GM21390 (cell line): ENCODE measurements around the gene LAMC2.
A peak's percentile ranks its signal among the peaks of the same experiment; 100 is the strongest.

Experiments used
- ATAC-seq: cut with Tn5 transposase; IDR thresholded peaks from one replicate; pipeline ENCODE4 v1.9.1; 2021; ENCODE audit not compliant: unreplicated experiment

The LAMC2 gene

DNA sequence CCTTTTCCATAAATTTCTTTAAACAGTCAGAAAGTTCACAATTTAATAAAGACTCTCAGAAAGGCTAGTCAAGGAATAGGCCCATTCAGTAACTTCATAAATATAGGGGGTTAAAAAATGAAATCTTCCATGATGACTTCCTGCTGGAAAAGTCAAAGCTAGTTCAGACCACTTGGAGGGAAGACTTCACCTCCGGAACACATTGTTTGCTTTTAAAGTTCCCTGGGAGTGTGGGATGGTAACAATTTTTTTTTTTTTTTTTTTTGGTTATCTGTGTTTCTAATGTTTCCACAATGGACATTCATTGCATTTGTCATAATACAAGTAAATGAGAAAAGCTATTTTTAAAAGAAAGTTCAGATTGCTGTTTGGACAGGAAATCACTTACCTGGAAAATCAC is 18.4 kb upstream of the LAMC2 start:
- ATAC-seq, result no peak

DNA sequence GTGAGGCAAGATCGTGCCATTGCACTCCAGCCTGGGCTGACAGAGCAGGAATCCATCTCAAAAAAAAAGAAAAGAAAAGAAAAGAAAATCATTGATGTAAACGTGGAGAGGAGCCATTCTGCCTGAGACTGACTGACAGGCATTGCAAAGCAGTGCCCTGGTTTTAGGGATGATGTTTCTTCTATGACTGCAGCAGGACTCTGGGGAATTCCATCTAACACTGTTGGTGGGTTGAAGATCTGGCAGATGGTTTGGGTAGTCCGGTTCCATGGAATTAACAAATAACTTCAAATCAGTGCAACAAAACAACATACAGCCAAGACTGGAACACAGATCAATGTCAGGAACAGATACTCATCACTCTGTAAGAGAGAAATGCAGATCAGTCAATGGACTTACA is 17.8 kb upstream of the LAMC2 start:
- no peak for ATAC-seq

DNA sequence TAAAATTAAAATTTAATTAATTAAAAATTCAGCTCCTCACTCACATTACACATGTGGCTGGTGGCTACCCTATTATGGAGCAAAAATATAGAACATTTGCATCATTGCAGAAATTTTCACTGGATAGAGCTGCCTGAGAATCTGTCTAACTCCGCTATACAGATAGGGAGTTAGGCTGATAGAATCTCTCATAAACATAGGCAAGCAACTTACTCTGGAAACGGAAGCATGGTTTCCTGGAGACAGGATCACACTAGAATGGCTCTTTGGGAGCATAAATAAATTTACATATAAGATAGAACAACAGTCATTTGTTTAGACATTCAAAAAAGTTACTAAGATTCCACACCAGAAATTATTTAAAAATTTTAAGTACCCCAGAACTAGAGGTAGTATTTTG is 12.2 kb upstream of the LAMC2 start:
- no peak for ATAC-seq

DNA sequence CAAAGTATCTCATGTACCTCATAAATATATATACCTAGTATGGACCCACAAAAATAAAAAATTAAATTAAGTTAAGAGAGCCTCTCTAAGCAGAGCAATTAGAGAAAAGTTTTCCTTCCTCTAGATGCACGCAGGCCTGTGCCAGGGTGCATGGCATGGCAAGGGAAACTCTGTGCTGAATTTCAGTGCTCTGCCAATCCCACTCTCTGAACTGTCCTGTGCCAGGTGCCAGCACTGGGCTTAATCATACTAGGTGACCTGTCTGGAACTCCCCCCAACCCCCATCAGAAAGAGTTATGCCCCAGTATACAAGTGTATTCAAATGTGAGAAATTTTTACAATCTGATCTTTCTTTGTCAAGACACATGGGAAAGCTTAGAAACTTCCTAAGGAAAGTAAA is 10.4 kb upstream of the LAMC2 start:
- no peak for ATAC-seq

DNA sequence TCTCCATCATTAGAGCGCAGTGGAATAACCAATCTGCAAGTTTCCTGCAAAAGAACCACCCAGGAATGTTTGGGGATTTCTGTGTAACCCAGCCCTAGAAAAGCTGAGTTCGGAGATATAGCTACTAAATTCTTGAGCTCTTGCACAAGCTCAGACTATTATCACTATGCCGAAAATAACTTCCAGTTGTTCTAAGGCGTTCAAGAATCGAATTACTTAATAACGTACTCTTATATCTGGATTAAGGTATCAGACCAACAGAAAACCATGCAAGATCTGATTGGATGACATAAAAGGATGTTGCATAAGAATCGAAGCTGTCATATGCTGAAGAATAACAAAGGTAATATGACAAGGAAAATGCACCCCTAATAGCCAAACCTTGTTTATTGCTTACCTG is 7.5 kb upstream of the LAMC2 start:
- ATAC-seq, result no peak

GRCh38 chr1:183179033-183179432 is 7.0 kb upstream of the LAMC2 start:
- ATAC-seq, result no peak

GRCh38 chr1:183180218-183180617 is 5.8 kb upstream of the LAMC2 start:
- ATAC-seq, result no peak

DNA sequence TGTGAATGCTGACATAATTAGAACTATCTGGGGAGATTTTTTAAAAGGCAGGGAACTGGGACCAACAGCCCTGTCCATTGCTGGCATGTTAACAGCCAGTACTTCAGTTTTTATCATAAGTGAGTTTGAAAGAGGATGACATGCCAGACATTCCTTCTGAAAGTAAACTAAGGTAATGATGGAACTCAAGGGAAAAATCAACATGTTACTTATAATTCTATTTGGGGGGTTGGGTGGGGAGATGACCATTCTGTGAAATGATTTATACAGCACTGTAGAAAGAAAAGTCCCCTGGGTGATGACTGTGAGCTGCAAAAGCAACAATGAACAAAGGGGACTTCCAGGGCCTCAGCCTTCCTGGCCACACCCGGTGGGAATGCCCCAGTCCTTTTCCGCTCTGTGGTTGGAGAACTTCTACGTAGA is 5.4 kb upstream of the LAMC2 start:
- no peak for ATAC-seq

DNA sequence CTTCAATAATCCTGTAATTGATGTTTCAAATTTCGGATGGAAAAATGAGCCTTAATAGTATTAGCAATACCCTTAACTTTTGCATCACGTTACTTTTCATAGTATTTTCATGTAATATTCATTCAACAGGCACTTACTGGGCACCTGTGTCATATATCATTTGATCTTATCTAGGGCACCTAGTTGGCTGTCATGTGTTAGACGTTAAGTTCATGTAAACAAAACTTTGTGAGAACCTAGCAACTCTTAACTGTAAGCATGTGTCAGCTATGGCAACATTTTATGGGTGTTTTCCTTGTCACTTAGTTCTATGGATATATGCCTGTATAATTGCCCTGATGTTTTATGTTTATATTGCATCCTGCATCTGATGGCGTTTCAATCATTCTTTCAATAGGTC is 777 bp downstream of the LAMC2 start:
- no peak for ATAC-seq

- ATAC-seq, result no peak
These were observed 2.2 kb downstream of the LAMC2 start for GRCh38 chr1:183188240-183188639.

GRCh38 chr1:183191833-183192232 is 5.8 kb downstream of the LAMC2 start:
- no peak for ATAC-seq

DNA sequence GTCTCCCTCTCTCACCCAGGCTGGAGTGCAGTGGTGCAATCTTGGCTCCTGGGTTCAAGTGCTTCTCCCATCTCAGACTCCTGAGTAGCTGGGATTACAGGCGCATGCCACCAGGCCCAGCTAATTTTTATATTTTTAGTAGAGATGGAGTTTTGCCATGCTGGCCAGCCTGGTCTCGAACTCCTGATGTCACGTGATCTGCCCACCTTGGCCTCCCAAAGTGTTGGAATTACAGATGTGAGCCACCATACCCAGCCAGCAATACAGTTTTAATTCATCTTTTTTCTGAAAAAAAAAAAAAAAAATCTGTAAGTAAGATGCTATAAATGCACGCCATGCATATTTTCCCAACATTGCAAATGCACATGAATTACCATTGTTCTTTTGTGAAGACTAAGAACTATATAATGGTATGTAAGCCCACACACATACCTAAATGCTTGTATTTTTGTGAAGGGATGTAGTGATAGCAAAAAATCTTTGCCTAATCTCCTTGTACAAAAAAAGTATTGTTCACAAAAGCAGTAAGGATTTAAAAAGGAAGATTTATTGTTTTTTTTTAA is 8.0 kb downstream of the LAMC2 start:
- ATAC-seq, result no peak

GRCh38 chr1:183194527-183195141 is 8.6 kb downstream of the LAMC2 start:
- ATAC-seq, result peak; percentile 95

- ATAC-seq, result peak; percentile 56
These were observed 9.1 kb downstream of the LAMC2 start for GRCh38 chr1:183195142-183195574.

DNA sequence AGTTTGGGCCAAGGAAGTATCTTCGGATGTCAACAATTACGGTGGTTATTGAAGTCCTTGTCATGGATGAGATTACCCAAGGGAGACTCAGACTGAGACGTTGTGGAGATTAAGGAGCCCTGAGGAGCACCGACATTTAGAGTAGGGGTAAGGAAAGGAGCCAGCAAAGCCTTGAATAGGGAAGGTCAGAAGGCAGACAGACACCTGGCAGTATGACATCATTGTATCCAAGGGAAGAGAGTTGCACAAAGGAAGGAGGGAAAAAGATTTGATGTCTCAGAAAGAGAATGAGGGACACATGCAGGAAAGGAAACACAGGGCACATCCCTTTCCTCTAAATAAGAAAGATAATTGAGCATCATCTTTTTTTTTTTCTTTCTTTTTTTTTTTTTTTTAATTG is 11.7 kb downstream of the LAMC2 start:
- ATAC-seq, result no peak

- no peak for ATAC-seq
These were observed 12.4 kb downstream of the LAMC2 start for GRCh38 chr1:183198463-183198862.

GRCh38 chr1:183199304-183199703 is 13.2 kb downstream of the LAMC2 start:
- ATAC-seq, result no peak

DNA sequence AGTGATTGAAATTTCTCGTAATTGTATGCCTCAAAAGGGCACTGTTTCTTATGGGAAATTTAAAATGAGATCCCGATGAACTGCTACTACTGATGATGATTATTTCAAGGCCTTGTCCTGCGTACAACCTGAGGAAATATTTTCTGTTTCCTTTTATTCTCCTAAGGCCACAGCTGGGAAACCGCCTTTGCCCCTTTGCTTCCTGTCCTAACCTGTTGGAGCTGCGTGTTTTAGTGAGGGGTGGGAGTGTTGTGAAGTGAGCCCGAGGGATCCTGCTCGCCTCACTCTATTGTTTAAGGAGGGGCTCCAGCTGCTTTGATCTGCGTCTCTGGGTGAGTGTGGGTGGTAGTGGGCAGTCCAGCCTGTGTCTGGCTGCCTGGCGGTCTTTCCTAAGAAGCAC is 14.4 kb downstream of the LAMC2 start:
- no peak for ATAC-seq

- ATAC-seq, result no peak
These were observed 17.0 kb downstream of the LAMC2 start for GRCh38 chr1:183203094-183203493.

DNA sequence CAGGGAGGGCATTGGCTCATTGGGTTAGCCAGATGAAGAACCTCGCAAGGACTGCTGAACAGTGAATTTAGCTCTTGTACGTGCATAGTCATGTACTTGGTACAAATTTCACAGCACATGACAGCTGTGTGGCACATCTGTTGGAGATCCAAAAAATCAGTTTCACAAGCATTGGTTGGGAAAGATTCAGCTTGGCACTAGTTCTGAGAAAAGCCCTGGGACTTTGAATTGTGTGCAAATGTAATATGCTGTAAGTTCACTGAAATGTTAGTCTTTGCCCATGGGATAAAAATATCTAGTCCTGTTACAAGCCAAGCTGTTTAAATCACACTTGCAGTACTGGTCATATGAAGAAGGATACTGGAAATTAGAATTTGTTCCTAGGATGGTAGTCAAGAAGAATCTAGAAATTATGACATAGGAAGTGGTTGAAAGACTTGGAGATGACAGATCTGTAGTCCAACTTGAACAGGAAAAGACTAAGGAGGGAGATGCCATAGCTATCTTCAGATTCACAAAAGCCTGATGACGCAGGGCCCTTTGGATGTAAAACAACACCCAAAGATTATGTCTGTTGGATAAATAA is 19.2 kb downstream of the LAMC2 start:
- no peak for ATAC-seq

DNA sequence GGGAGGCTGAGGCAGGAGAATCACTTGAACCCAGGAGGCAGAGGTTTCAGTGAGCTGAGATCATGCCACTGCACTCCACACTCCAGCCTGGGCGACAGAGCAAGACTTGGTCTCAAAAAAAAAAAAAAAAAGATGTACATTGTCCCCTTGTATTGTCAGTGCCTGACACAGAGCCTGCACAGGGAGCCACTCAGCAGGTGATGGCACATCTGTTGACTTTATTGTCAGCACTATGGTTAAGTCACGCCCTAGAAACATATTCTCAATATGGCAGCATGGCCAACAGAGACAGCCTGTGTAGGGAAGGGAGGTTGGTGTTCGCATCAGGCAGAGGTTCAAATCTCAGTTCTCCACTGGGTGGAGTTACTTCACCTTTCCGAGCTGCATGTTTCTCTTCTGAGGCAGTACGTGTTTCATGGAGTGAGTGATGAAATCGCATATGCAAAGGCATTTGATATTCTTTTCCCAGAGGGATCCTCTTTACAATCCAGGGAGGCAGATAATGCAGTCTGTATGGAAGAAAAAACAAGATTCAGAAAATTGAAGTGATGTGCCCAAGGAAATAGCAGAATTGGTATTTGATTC is 20.6 kb downstream of the LAMC2 start:
- ATAC-seq, result no peak

- ATAC-seq, result peak; percentile 61
These were observed 23.6 kb downstream of the LAMC2 start for GRCh38 chr1:183209533-183210158.
